Measurements from ENCODE around the gene STMN1. TPM values are rescaled to one million over a fixed set of nuclear protein-coding genes. Genes with fewer than 3 reads are reported as not detected.

The STMN1 gene
- total and polyA plus RNA-seq, 2 experiments from 2014 or later: 227 to 1,890 TPM

- TF ChIP-seq ZNF462 (CRISPR knock-in tag; IDR thresholded peaks at IDR 0.05): no peak
- TF ChIP-seq ZNF331 (CRISPR knock-in tag; IDR thresholded peaks at IDR 0.05; ENCODE audit: low read depth): no peak
These were observed 21.5 kb upstream of the STMN1 start (continued) for GRCh38 chr1:25927521-25928265.

GRCh38 chr1:25926731-25927496 is 20.7 kb upstream of the STMN1 start:
- H3K79me2 ChIP-seq (replicated peaks; ENCODE audit: insufficient read depth): no peaks in the 10 kb centered on the region
- TF ChIP-seq ZNF331 (CRISPR knock-in tag; IDR thresholded peaks at IDR 0.05; ENCODE audit: low read depth) (no peak), REST (IDR thresholded peaks at IDR 0.05; ENCODE audit: unreplicated experiment) (no peak)

More at GRCh38 chr1:25926731-25927496, 20.7 kb upstream of the STMN1 start:
- Histone ChIP-seq H3K27me3 (ENCODE audit: insufficient read depth) (peaks cover under 1% of the 10 kb centered on the region; the same call in 1 of the 2 replicates), H2AFZ (peak overlapping the region; percentile 98), H4K20me1 (replicated peaks; ENCODE audit: insufficient read depth) (no peaks in the 10 kb centered on the region), H3F3A (replicated peaks; ENCODE audit: low read depth) (peaks cover 13% of the 10 kb centered on the region), H3K4me1 (ENCODE audit: insufficient read depth) (peaks cover 31% of the 10 kb centered on the region), H3K27ac (ENCODE audit: low read depth) (no peak overlapping the region), H3K4me2 (peak overlapping the region; percentile 71), H3K36me3 (ENCODE audit: insufficient read depth) (no peaks in the 10 kb centered on the region), H3K4me3 (peak overlapping the region; percentile 25; the same call in 1 of the 2 replicates), H3K9me2 (ENCODE audit: insufficient read depth) (no peaks in the 10 kb centered on the region)
- Mint-ChIP-seq H3K4me3 (no peak overlapping the region; the same call in 2 of the 3 replicates), H3K4me1 (peaks cover 30% of the 10 kb centered on the region), H3K36me3 (ENCODE audit: low read depth) (no peaks in the 10 kb centered on the region), H3K27me3 (ENCODE audit: insufficient read depth, low read depth, poor library complexity) (peaks cover 9% of the 10 kb centered on the region), H3K27ac (no peak overlapping the region; the same call in 1 of the 2 replicates), H3K9me3 (no peaks in the 10 kb centered on the region)
- DNase-seq (ENCODE audit: low spot score) (peak; percentile 50), ATAC-seq (peak; percentile 31)

Data from GM23338 (cell line).